ENCODE results near the gene CHKA. TPM values are rescaled to one million over a fixed set of nuclear protein-coding genes. Genes with fewer than 3 reads are reported as not detected.

CHKA gene
- polyA plus RNA-seq, 1 donor (not counting 4 experiments of a cell fraction or from before 2014, with no cell fraction given): 7.1 TPM

GRCh38 chr11:68090706-68091105, 30.5 kb downstream of the CHKA start:
- H4K20me1 ChIP-seq (ENCODE audit: control insufficient read depth, extremely low read depth, insufficient read depth, low read length): no peaks in the 10 kb centered on the region
- H3K4me2 ChIP-seq (ENCODE audit: control insufficient read depth, extremely low read depth, insufficient read depth, low read depth, low read length): no peak overlapping the region
- DNase-seq (ENCODE audit: low read depth, low spot score) (no peak), FAIRE-seq (no peak)
- no peak overlapping the region for H2AFZ ChIP-seq (ENCODE audit: control insufficient read depth, low read length)
- H3K4me3 ChIP-seq (ENCODE audit: control insufficient read depth in 2 of 3, extremely low read depth in 1 of 3, insufficient read depth in 2 of 3, low read depth in 1 of 3, low read length in 3 of 3): no peak overlapping the region
- dilution Hi-C loops (cut with MboI; ENCODE audit: extremely low pct_ligation_motif_present, low sequenced_read_pairs): no loop called here
- no peaks in the 10 kb centered on the region for H3K4me1 ChIP-seq (ENCODE audit: control insufficient read depth, extremely low read depth, insufficient read depth, low read length)
- no peaks in the 10 kb centered on the region for H3K9me1 ChIP-seq (ENCODE audit: control insufficient read depth, extremely low read depth, insufficient read depth, low read length)
- H3K79me2 ChIP-seq (ENCODE audit: control insufficient read depth, insufficient read depth, low read length): no peaks in the 10 kb centered on the region
- TF ChIP-seq EZH2 (IDR thresholded peaks at IDR 0.05; ENCODE audit: low read length) (no peak), CTCF (optimal IDR thresholded peaks at IDR 0.05 in 1 of 3, IDR thresholded peaks at IDR 0.05 in 1 of 3, conservative IDR thresholded peaks at IDR 0.05 in 1 of 3; ENCODE audit: extremely low read depth in 1 of 3, insufficient read depth in 2 of 3, low read length in 3 of 3) (no peak)
- H3K27me3 ChIP-seq (ENCODE audit: control insufficient read depth, extremely low read depth, insufficient read depth, low read length): no peaks in the 10 kb centered on the region
- no peaks in the 10 kb centered on the region for H3K9me3 ChIP-seq (ENCODE audit: control insufficient read depth, low read depth, low read length)
- no peak overlapping the region for H3K9ac ChIP-seq (ENCODE audit: control insufficient read depth, extremely low read depth, insufficient read depth, low read length)
- H3K36me3 ChIP-seq (ENCODE audit: control insufficient read depth in 2 of 2, extremely low read depth in 1 of 2, insufficient read depth in 2 of 2, low read length in 2 of 2): no peaks in the 10 kb centered on the region
- no peak overlapping the region for H3K27ac ChIP-seq (ENCODE audit: control insufficient read depth, insufficient read depth, low read length)

DNA sequence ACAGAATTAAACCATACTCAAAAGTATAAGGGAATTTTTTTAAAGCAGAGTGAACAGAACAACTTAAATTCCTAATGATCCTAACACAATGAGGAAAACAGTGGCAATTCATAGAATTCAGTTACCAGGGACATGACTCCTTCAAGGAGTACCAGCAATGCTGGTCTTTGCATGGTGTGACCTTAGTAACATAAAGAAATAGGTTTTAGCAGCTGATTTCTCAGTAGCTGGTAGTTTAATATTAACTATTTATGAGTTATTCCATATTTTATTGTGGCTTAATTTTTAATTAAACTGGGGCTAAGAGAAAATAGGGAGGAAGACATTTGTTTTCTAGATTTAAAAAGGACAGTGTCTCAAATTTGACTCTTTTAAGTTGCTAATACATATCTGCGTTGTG, 30.9 kb downstream of the CHKA start:
- Histone ChIP-seq H3K9me3 (ENCODE audit: control insufficient read depth, low read depth, low read length) (no peaks in the 10 kb centered on the region), H3K4me3 (ENCODE audit: control insufficient read depth in 2 of 3, extremely low read depth in 1 of 3, insufficient read depth in 2 of 3, low read depth in 1 of 3, low read length in 3 of 3) (no peak overlapping the region), H3K4me1 (ENCODE audit: control insufficient read depth, extremely low read depth, insufficient read depth, low read length) (no peaks in the 10 kb centered on the region), H3K27ac (ENCODE audit: control insufficient read depth, insufficient read depth, low read length) (no peak overlapping the region), H3K9me1 (ENCODE audit: control insufficient read depth, extremely low read depth, insufficient read depth, low read length) (no peaks in the 10 kb centered on the region), H3K79me2 (ENCODE audit: control insufficient read depth, insufficient read depth, low read length) (no peaks in the 10 kb centered on the region), H3K9ac (ENCODE audit: control insufficient read depth, extremely low read depth, insufficient read depth, low read length) (no peak overlapping the region), H2AFZ (ENCODE audit: control insufficient read depth, low read length) (no peak overlapping the region), H3K4me2 (ENCODE audit: control insufficient read depth, extremely low read depth, insufficient read depth, low read depth, low read length) (no peak overlapping the region), H4K20me1 (ENCODE audit: control insufficient read depth, extremely low read depth, insufficient read depth, low read length) (no peaks in the 10 kb centered on the region), H3K27me3 (ENCODE audit: control insufficient read depth, extremely low read depth, insufficient read depth, low read length) (no peaks in the 10 kb centered on the region), H3K36me3 (ENCODE audit: control insufficient read depth in 2 of 2, extremely low read depth in 1 of 2, insufficient read depth in 2 of 2, low read length in 2 of 2) (no peaks in the 10 kb centered on the region)
- FAIRE-seq (no peak), DNase-seq (ENCODE audit: low read depth, low spot score) (no peak)
- no peak for TF ChIP-seq EZH2 (IDR thresholded peaks at IDR 0.05; ENCODE audit: low read length)
- TF ChIP-seq CTCF (optimal IDR thresholded peaks at IDR 0.05 in 1 of 3, IDR thresholded peaks at IDR 0.05 in 1 of 3, conservative IDR thresholded peaks at IDR 0.05 in 1 of 3; ENCODE audit: extremely low read depth in 1 of 3, insufficient read depth in 2 of 3, low read length in 3 of 3): no peak
- dilution Hi-C loops (cut with MboI; ENCODE audit: extremely low pct_ligation_motif_present, low sequenced_read_pairs): no loop called here
